GM12878 (cell line): ENCODE measurements around the gene TCL1B. TPM values are rescaled to one million over a fixed set of nuclear protein-coding genes. Genes with fewer than 3 reads are reported as not detected.

Source experiments
- ATAC-seq: fragments of 200-7000 bp; cut with Tn5 transposase; 3 replicates; pipeline ENCODE4 v1.9.1; 2020; ENCODE audit warnings: mild to moderate bottlenecking, moderate library complexity
- BruUV-seq: library from RNA; stranded (reverse); fragments of 400-500 nt; replicated peaks from 2 replicates; lab custom pipeline; 2021; lab: Mats Ljungman, UMichigan
- CTCF ChIA-PET: fragments of 300-600 bp; sonication (Branson Sonifier 250); formaldehyde crosslinking; extraction: SDS; loops from one replicate; lab custom pipeline; 2021; ENCODE audit warnings: inconsistent platforms; lab: Yijun Ruan, JAX
- POLR2A ChIA-PET: fragments of 350-600 bp; formaldehyde crosslinking; extraction: SDS; loops from one replicate; lab custom pipeline; 2021; ENCODE audit warnings: inconsistent platforms; lab: Charles Lee
- RAD21 ChIA-PET: fragments of 300-600 bp; sonication (Branson Sonifier 250); formaldehyde crosslinking; loops from one replicate; lab custom pipeline; 2023; ENCODE audit warnings: antibody characterized with exemption; ENCODE audit not compliant: unreplicated experiment; lab: Charles Lee
- SMC1A ChIA-PET: fragments of 300-600 bp; sonication (Branson Sonifier 250); formaldehyde crosslinking; loops from one replicate; lab custom pipeline; 2023; ENCODE audit not compliant: unreplicated experiment, uncharacterized antibody; lab: Charles Lee
- DNase-seq: peaks from one replicate; pipeline ENCODE4 v3.0.0-alpha.2; 2011; ENCODE audit warnings: low read depth, low spot score
- FAIRE-seq: peaks from 3 replicates; lab custom pipeline; 2011; peaks lifted over from hg19 to GRCh38; lab: Jason Lieb, UNC
- H2AFZ ChIP-seq: 2 replicates; pipeline ENCODE4 v1.6.0; 2011; ENCODE audit warnings: low read depth, low read length, control low read depth; ENCODE audit not compliant: control insufficient read depth
- H3K27ac ChIP-seq: 2 replicates; pipeline ENCODE4 v1.5.1; 2011; ENCODE audit warnings: control low read depth; ENCODE audit not compliant: control insufficient read depth, insufficient read depth
- H3K27me3 ChIP-seq, 2 experiments: replicated peaks in 1 of 2; 2 replicates each; pipeline versions ENCODE4 v1.6.0 to v1.6.1; 2011; ENCODE audit warnings: low read length in 1 of 2; ENCODE audit not compliant: control insufficient read depth in 2 of 2, insufficient read depth in 2 of 2
- H3K36me3 ChIP-seq, 2 experiments: 2 replicates each; pipeline ENCODE4 v1.5.1; 2011; ENCODE audit warnings: low read length in 1 of 2; ENCODE audit not compliant: control insufficient read depth in 2 of 2, insufficient read depth in 2 of 2
- H3K4me1 ChIP-seq: 2 replicates; pipeline ENCODE4 v1.6.1; 2011; ENCODE audit warnings: mild to moderate bottlenecking, low read length, moderate library complexity, mixed read lengths; ENCODE audit not compliant: control insufficient read depth, insufficient read depth
- H3K4me2 ChIP-seq: 2 replicates; pipeline ENCODE4 v1.6.0; 2011; ENCODE audit warnings: control low read depth; ENCODE audit not compliant: control insufficient read depth, insufficient read depth
- H3K4me3 ChIP-seq: fragments of 200-600 bp; sonication (generic); 2 replicates; pipeline ENCODE4 v1.5.1; 2016
- H3K79me2 ChIP-seq: 2 replicates; pipeline ENCODE4 v1.6.0; 2011; ENCODE audit warnings: low read length; ENCODE audit not compliant: control insufficient read depth, insufficient read depth
- H3K9ac ChIP-seq: 2 replicates; pipeline ENCODE4 v1.8.0; 2011; ENCODE audit warnings: low read length, control low read depth, mixed read lengths; ENCODE audit not compliant: control insufficient read depth, insufficient read depth
- H3K9me3 ChIP-seq: replicated peaks from 3 replicates; pipeline ENCODE4 v1.5.1; 2011; ENCODE audit warnings: mild to moderate bottlenecking, low read length; ENCODE audit not compliant: control insufficient read depth, insufficient read depth
- H4K20me1 ChIP-seq: 2 replicates; pipeline ENCODE4 v1.6.0; 2011; ENCODE audit not compliant: control insufficient read depth, insufficient read depth
- BRCA1 ChIP-seq: IDR thresholded peaks from 2 replicates; pipeline ENCODE4 v1.6.1; 2011; ENCODE audit warnings: low read depth, low read length, improper control_type of control experiment
- CBX5 ChIP-seq: sonication (generic); IDR thresholded peaks from 2 replicates; pipeline ENCODE4 v1.6.1; 2016; ENCODE audit warnings: low read depth, moderate library complexity, mild to moderate bottlenecking, inconsistent platforms
- FOS ChIP-seq: IDR thresholded peaks from 3 replicates; pipeline ENCODE4 v1.6.1; 2011; ENCODE audit warnings: borderline replicate concordance; ENCODE audit not compliant: insufficient read length; ENCODE audit errors: extremely low read depth
- GABPA ChIP-seq: IDR thresholded peaks from 2 replicates; pipeline ENCODE4 v1.6.1; 2014; ENCODE audit warnings: antibody characterized with exemption, low read depth, mild to moderate bottlenecking, inconsistent platforms
- NR2C1 ChIP-seq: fragments of 450-650 bp; IDR thresholded peaks from 2 replicates; pipeline ENCODE4 v1.6.1; 2017; ENCODE audit warnings: antibody characterized with exemption, mild to moderate bottlenecking, moderate library complexity
- RAD51 ChIP-seq: fragments of 450-650 bp; IDR thresholded peaks from 2 replicates; pipeline ENCODE4 v1.6.1; 2016; ENCODE audit warnings: moderate library complexity, mild to moderate bottlenecking, inconsistent platforms
- SIN3A ChIP-seq: IDR thresholded peaks from 2 replicates; pipeline ENCODE4 v1.6.1; 2012; ENCODE audit warnings: low read depth, low read length, improper control_type of control experiment
- SMARCA5 ChIP-seq: fragments of 450-650 bp; IDR thresholded peaks from 2 replicates; pipeline ENCODE4 v1.6.1; 2017; ENCODE audit warnings: mild to moderate bottlenecking
- SREBF2 ChIP-seq: IDR thresholded peaks from 2 replicates; pipeline ENCODE4 v1.6.1; 2012; ENCODE audit warnings: mild to moderate bottlenecking, low read length
- SUZ12 ChIP-seq: fragments of 200-600 bp; sonication (generic); IDR thresholded peaks from one replicate; pipeline ENCODE4 v1.6.1; 2018; ENCODE audit warnings: antibody characterized with exemption, mild to moderate bottlenecking; ENCODE audit not compliant: unreplicated experiment
- ZBED1 ChIP-seq: IDR thresholded peaks from 2 replicates; pipeline ENCODE4 v1.6.1; 2016; ENCODE audit warnings: borderline replicate concordance
- ZNF207 ChIP-seq: fragments of 450-650 bp; IDR thresholded peaks from 2 replicates; pipeline ENCODE4 v1.6.1; 2014; ENCODE audit warnings: antibody characterized with exemption, mild to moderate bottlenecking, borderline replicate concordance
- ZNF217 ChIP-seq: fragments of 450-650 bp; IDR thresholded peaks from 2 replicates; pipeline ENCODE4 v1.6.1; 2017; ENCODE audit warnings: antibody characterized with exemption, mild to moderate bottlenecking
- ZZZ3 ChIP-seq: IDR thresholded peaks from 2 replicates; pipeline ENCODE4 v1.6.1; 2011; ENCODE audit warnings: low read depth; ENCODE audit not compliant: control insufficient read depth, insufficient read length
- WGBS: methylation state at CpG from one replicate; pipeline ENCODE4 v1.1.6; 2016; ENCODE audit warnings: low lambda C conversion rate; ENCODE audit not compliant: insufficient replicate concordance, insufficient coverage; ENCODE audit errors: missing lambda C conversion rate; 5-methylcytosine and 5-hydroxymethylcytosine counted together
- in situ Hi-C: fragments of 300-500 bp; cut with MboI; formaldehyde crosslinking; loops from 9 replicates; pipeline ENCODE4 v1.14.3; 2018; ENCODE audit warnings: mixed read lengths
- intact Hi-C: fragments of 100-400 bp; cut with micrococcal nuclease; formaldehyde crosslinking; loops from one replicate; pipeline ENCODE4 v1.14.2; 2022; ENCODE audit not compliant: unreplicated experiment
- polyA plus RNA-seq, 11 experiments: library from polyadenylated mRNA; depleted of rRNA in 4 of 11; unstranded in 6 of 11; stranded (reverse) in 5 of 11; fragments of >200 nt; fragmentation: Nextera tagmentation in 4 of 11; fragmentation: Illumina TruSeq in 1 of 11; extraction: Ambion mirVana in 4 of 11; extraction: Trizol in 1 of 11; gene quantifications; 1 replicate in 1 of 11; 2 replicates in 10 of 11; pipeline versions ENCODE4 v1.2.1 to v1.2.3, GENCODE V29; 2011 to 2016; ENCODE audit warnings: inconsistent platforms in 2 of 11, missing spikeins in 2 of 11, low read depth in 1 of 11
- total RNA-seq, 4 experiments: library from RNA; depleted of rRNA in 3 of 4; stranded (reverse); fragments of >200 nt in 3 of 4; fragmentation: Illumina TruSeq in 1 of 4; extraction: Trizol in 1 of 4; gene quantifications; 2 replicates each; pipeline versions ENCODE4 v1.2.1 to v1.2.3, GENCODE V29; 2013 to 2021

Gene TCL1B
- total and polyA plus RNA-seq, 10 of the 15 experiments (the other 5 are each of a cell fraction or from before 2014, with no cell fraction given), result 0.10 to 0.18 (median 0.13) TPM; not detected in 6

GRCh38 chr14:95651821-95652583, 34.2 kb upstream of the TCL1B start:
- Histone ChIP-seq H2AFZ (peak overlapping the region; percentile 82), H3K4me2 (peak overlapping the region; percentile 64; the same call in 1 of the 2 replicates), H3K79me2 (no peaks in the 10 kb centered on the region), H3K4me1 (peaks cover 17% of the 10 kb centered on the region), H3K27ac (peak overlapping the region; percentile 67), H3K36me3 (no peaks in the 10 kb centered on the region; a peak in 1 of 4 replicates), H4K20me1 (no peaks in the 10 kb centered on the region), H3K4me3 (no peak overlapping the region), H3K27me3 (no peaks in the 10 kb centered on the region), H3K9ac (peak overlapping the region; percentile 69; the same call in 1 of the 2 replicates), H3K9me3 (no peaks in the 10 kb centered on the region)
- BruUV-seq, result no TSS peak
- TF ChIP-seq SUZ12 (no peak), ZNF207 (no peak), ZBED1 (no peak), RAD51 (no peak), BRCA1 (no peak), GABPA (no peak), FOS (no peak), SMARCA5 (no peak), SREBF2 (no peak), ZNF217 (no peak), SIN3A (no peak), CBX5 (no peak), NR2C1 (no peak), ZZZ3 (no peak)
- in situ Hi-C loops, result loop anchor here (25.0 kb wide), 1 partner anchor 1690 kb away; no protein-coding TSS in a partner anchor
- ATAC-seq (peak; percentile 34; the same call in 1 of the 3 replicates), FAIRE-seq (peak; percentile 7), DNase-seq (no peak)
- intact Hi-C loops, result no loop called here
- ChIA-PET CTCF (interaction anchor here (0.7 to 3.7 kb wide), 7 partner anchors 11 to 122 kb away, joined by 3 to 14 read pairs (median 6); no protein-coding TSS in a partner anchor), RAD21 (interaction anchor here (1.0 to 1.6 kb wide), 2 partner anchors 10 to 28 kb away, joined by 6 to 7 read pairs; no protein-coding TSS in a partner anchor), SMC1A (interaction anchor here (0.6 to 2.1 kb wide), 6 partner anchors 10 to 123 kb away, joined by 3 to 12 read pairs (median 5); no protein-coding TSS in a partner anchor), POLR2A (interaction anchor here (0.6 to 0.7 kb wide), 2 partner anchors 15 to 348 kb away, joined by 5 read pairs; no protein-coding TSS in a partner anchor)
- WGBS, result 10% methylated on average over 5 of the region's 5 CpGs
